Nephron (organoid): ENCODE results near the gene RNF167.

Source experiments
- H3K27ac Mint-ChIP-seq, 3 experiments: 2 replicates each; pipeline ENCODE4 v1.8.0; 2020; ENCODE audit warnings: mixed read lengths in 3 of 3, mild to moderate bottlenecking in 2 of 3, moderate library complexity in 1 of 3
- H3K27me3 Mint-ChIP-seq: 2 replicates; pipeline ENCODE4 v1.8.0; 2021; ENCODE audit warnings: low read depth, mild to moderate bottlenecking, moderate library complexity, mixed read lengths
- H3K36me3 Mint-ChIP-seq: 2 replicates; pipeline ENCODE4 v1.8.0; 2020; ENCODE audit warnings: low read depth, mixed read lengths
- H3K4me1 Mint-ChIP-seq: 2 replicates; pipeline ENCODE4 v1.8.0; 2020; ENCODE audit warnings: mixed read lengths
- H3K4me3 Mint-ChIP-seq, 3 experiments: 2 replicates each; pipeline ENCODE4 v1.8.0; 2020; ENCODE audit warnings: mild to moderate bottlenecking in 3 of 3, mixed read lengths in 3 of 3, moderate library complexity in 2 of 3
- H3K9me3 Mint-ChIP-seq: 2 replicates; pipeline ENCODE4 v1.8.0; 2020; ENCODE audit warnings: mixed read lengths
- TF ChIP-seq, protein P1 (sequence below), 3 experiments: fragments of 200-600 bp; sonication (generic); IDR thresholded peaks; one replicate each; pipeline ENCODE4 v1.5.0; 2021; ENCODE audit warnings: antibody characterized with exemption in 3 of 3; ENCODE audit not compliant: unreplicated experiment in 3 of 3

Gene RNF167

DNA sequence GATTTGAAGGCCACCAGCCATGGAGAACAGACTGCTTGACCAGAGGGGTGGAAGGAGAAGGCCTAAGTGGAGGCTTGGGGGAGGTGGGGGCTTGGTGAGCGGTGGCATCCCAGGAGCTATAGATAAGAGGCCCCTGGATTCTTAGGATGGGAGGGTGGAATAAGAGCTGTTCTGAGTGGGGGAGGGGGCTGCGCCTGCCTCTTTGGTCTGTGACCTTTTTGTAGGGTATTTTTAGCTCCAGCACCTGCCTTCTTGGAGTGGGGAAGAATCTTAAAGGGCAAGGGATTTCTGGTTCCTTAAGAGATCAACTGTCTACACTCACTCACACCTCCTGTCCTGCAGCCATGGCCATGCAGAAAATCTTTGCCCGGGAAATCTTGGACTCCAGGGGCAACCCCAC, 11.4 kb downstream of the RNF167 start:
- Mint-ChIP-seq H3K36me3 (peaks cover 14% of the 10 kb centered on the region), H3K4me3 (peak overlapping the region; percentile 83 to 89 (median 84)), H3K27me3 (no peaks in the 10 kb centered on the region), H3K27ac (peak overlapping the region; percentile 88 to 98 (median 98)), H3K4me1 (peaks cover 43% of the 10 kb centered on the region), H3K9me3 (no peaks in the 10 kb centered on the region)
- TF ChIP-seq, protein P1, sequence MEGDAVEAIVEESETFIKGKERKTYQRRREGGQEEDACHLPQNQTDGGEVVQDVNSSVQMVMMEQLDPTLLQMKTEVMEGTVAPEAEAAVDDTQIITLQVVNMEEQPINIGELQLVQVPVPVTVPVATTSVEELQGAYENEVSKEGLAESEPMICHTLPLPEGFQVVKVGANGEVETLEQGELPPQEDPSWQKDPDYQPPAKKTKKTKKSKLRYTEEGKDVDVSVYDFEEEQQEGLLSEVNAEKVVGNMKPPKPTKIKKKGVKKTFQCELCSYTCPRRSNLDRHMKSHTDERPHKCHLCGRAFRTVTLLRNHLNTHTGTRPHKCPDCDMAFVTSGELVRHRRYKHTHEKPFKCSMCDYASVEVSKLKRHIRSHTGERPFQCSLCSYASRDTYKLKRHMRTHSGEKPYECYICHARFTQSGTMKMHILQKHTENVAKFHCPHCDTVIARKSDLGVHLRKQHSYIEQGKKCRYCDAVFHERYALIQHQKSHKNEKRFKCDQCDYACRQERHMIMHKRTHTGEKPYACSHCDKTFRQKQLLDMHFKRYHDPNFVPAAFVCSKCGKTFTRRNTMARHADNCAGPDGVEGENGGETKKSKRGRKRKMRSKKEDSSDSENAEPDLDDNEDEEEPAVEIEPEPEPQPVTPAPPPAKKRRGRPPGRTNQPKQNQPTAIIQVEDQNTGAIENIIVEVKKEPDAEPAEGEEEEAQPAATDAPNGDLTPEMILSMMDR (IDR thresholded peaks at IDR 0.05; ENCODE audit: unreplicated experiment in 3 of 3) = no peak

DNA sequence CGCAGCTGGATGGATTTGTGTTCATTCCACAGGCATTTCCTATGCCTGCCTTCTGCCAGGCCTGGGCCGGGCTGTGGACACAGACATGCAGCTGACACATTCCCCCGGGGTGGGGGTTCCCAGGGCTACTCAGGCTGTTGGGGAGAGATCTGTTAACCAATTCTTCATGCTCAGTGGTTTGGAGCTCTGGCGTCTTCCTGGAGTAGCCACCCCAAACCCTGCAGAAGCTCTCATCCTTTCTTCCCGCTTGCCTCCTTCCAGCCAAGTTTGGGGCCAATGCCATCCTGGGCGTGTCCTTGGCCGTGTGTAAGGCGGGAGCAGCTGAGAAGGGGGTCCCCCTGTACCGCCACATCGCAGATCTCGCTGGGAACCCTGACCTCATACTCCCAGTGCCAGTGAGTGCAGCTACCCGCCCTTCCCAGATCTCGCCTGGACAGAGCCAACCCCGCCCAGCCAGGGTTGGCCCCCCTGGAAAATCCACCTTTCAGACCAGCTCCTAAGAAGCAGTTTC, 13.4 kb downstream of the RNF167 start:
- Mint-ChIP-seq H3K27me3 (no peaks in the 10 kb centered on the region), H3K4me3 (peak overlapping the region; percentile 39 to 89 (median 84)), H3K36me3 (peaks cover 15% of the 10 kb centered on the region), H3K27ac (peak overlapping the region; percentile 75 to 83 (median 80)), H3K9me3 (no peaks in the 10 kb centered on the region), H3K4me1 (peaks cover 38% of the 10 kb centered on the region)
- TF ChIP-seq, protein P1 (IDR thresholded peaks at IDR 0.05; ENCODE audit: unreplicated experiment in 3 of 3) = no peak

DNA sequence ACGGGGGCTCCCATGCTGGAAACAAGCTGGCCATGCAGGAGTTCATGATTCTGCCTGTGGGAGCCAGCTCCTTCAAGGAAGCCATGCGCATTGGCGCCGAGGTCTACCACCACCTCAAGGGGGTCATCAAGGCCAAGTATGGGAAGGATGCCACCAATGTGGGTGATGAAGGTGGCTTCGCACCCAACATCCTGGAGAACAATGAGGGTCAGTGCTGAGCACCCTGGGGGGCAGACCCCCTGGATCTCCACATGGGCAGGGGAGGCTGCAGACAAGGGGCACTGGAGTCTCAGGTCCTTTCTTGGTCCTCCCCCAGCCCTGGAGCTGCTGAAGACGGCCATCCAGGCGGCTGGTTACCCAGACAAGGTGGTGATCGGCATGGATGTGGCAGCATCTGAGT, 15.0 kb downstream of the RNF167 start:
- no peaks in the 10 kb centered on the region for H3K27me3 Mint-ChIP-seq
- H3K27ac Mint-ChIP-seq = no peak overlapping the region
- H3K4me3 Mint-ChIP-seq = peak overlapping the region in 1 of 3 experiments; percentile 48
- TF ChIP-seq, protein P1 (IDR thresholded peaks at IDR 0.05; ENCODE audit: unreplicated experiment in 3 of 3) = no peak
- H3K36me3 Mint-ChIP-seq = peaks cover 28% of the 10 kb centered on the region
- H3K4me1 Mint-ChIP-seq = peaks cover 50% of the 10 kb centered on the region
- H3K9me3 Mint-ChIP-seq = no peaks in the 10 kb centered on the region

GRCh38 chr17:4956493-4957061, 16.5 kb downstream of the RNF167 start:
- H3K9me3 Mint-ChIP-seq = no peaks in the 10 kb centered on the region
- TF ChIP-seq, protein P1 (IDR thresholded peaks at IDR 0.05; ENCODE audit: unreplicated experiment in 3 of 3) = no peak
- no peaks in the 10 kb centered on the region for H3K27me3 Mint-ChIP-seq
- H3K4me1 Mint-ChIP-seq = peaks cover 48% of the 10 kb centered on the region
- no peak overlapping the region for H3K4me3 Mint-ChIP-seq
- peaks cover 37% of the 10 kb centered on the region for H3K36me3 Mint-ChIP-seq
- no peak overlapping the region for H3K27ac Mint-ChIP-seq

GRCh38 chr17:4958102-4958501, 18.0 kb downstream of the RNF167 start:
- TF ChIP-seq, protein P1 (IDR thresholded peaks at IDR 0.05; ENCODE audit: unreplicated experiment in 3 of 3) = no peak
- H3K9me3 Mint-ChIP-seq = no peaks in the 10 kb centered on the region
- H3K27me3 Mint-ChIP-seq = no peaks in the 10 kb centered on the region
- no peak overlapping the region for H3K4me3 Mint-ChIP-seq
- no peak overlapping the region for H3K27ac Mint-ChIP-seq
- peaks cover 44% of the 10 kb centered on the region for H3K4me1 Mint-ChIP-seq
- peaks cover 40% of the 10 kb centered on the region for H3K36me3 Mint-ChIP-seq
